CD4-positive, CD25-positive, alpha-beta regulatory T cell (primary cell): Measurements from ENCODE around the gene PLBD1. TPM values are rescaled to one million over a fixed set of nuclear protein-coding genes. Genes with fewer than 3 reads are reported as not detected.

Source experiments
- ATAC-seq, 2 donors: fragments of 150-1000 bp; cut with Tn5 transposase; one replicate each; pipeline ENCODE4 v1.10.0; 2021; ENCODE audit warnings: low read depth in 2 of 2, moderate number of reproducible peaks in 2 of 2, moderate library complexity in 1 of 2
- DNase-seq, 3 donors: peaks; one replicate each; pipeline versions ENCODE4 v3.0.0 to v3.0.0-alpha.2; 2012 to 2022; ENCODE audit warnings: mixed read lengths in 1 of 3
- H3K27ac ChIP-seq: one replicate; pipeline ENCODE4 v1.7.0; 2013; ENCODE audit warnings: mild to moderate bottlenecking, low read length; ENCODE audit not compliant: insufficient read depth, poor library complexity, severe bottlenecking
- H3K27me3 ChIP-seq: one replicate; pipeline ENCODE4 v1.7.0; 2013; ENCODE audit warnings: low read length; ENCODE audit not compliant: control insufficient read depth, insufficient read depth
- H3K36me3 ChIP-seq: one replicate; pipeline ENCODE4 v1.7.0; 2013; ENCODE audit warnings: mild to moderate bottlenecking, low read length, moderate library complexity; ENCODE audit not compliant: control insufficient read depth, insufficient read depth
- H3K4me1 ChIP-seq: 2 replicates; pipeline ENCODE4 v1.7.0; 2013; ENCODE audit warnings: mild to moderate bottlenecking, low read length; ENCODE audit not compliant: insufficient read depth, control insufficient read depth, poor library complexity, severe bottlenecking
- H3K4me3 ChIP-seq: one replicate; pipeline ENCODE4 v1.7.0; 2013; ENCODE audit warnings: low read depth, mild to moderate bottlenecking, low read length, moderate library complexity
- H3K9me3 ChIP-seq, 2 experiments: 1 replicate in 1 of 2; 2 replicates in 1 of 2; pipeline ENCODE4 v1.7.0; 2013; ENCODE audit warnings: low read length in 2 of 2, mild to moderate bottlenecking in 1 of 2, moderate library complexity in 1 of 2; ENCODE audit not compliant: control insufficient read depth in 2 of 2
- H3K27ac Mint-ChIP-seq, 3 donors: one replicate each; pipeline ENCODE4 v1.8.0; 2020 to 2022; ENCODE audit warnings: mild to moderate bottlenecking in 3 of 3, mixed read lengths in 3 of 3, moderate library complexity in 2 of 3
- H3K27me3 Mint-ChIP-seq: one replicate; pipeline ENCODE4 v1.8.0; 2022; ENCODE audit warnings: mild to moderate bottlenecking, mixed read lengths
- H3K36me3 Mint-ChIP-seq: one replicate; pipeline ENCODE4 v1.8.0; 2020; ENCODE audit warnings: mixed read lengths
- H3K4me1 Mint-ChIP-seq, 4 donors: one replicate each; pipeline ENCODE4 v1.8.0; 2020 to 2022; ENCODE audit warnings: mixed read lengths in 4 of 4, mild to moderate bottlenecking in 1 of 4
- H3K4me3 Mint-ChIP-seq, 4 donors: one replicate each; pipeline ENCODE4 v1.8.0; 2020 to 2022; ENCODE audit warnings: mild to moderate bottlenecking in 4 of 4, mixed read lengths in 4 of 4, moderate library complexity in 3 of 4
- H3K9me3 Mint-ChIP-seq, 7 donors: one replicate each; pipeline ENCODE4 v1.8.0; 2020 to 2022; ENCODE audit warnings: mixed read lengths in 7 of 7, mild to moderate bottlenecking in 3 of 7, moderate library complexity in 2 of 7
- polyA plus RNA-seq, 4 donors: library from polyadenylated mRNA; unstranded; fragments of 300-500 nt; fragmentation: Illumina TruSeq; gene quantifications; one replicate each; pipeline ENCODE4 v1.2.3, GENCODE V29; 2021
- total RNA-seq: library from RNA; stranded (reverse); gene quantifications from one replicate; pipeline ENCODE4 v1.2.3, GENCODE V29; 2022

The PLBD1 gene
- total and polyA plus RNA-seq, 5 donors from 2014 or later, result 0.15 to 1.2 (median 0.39) TPM; not detected in 1

DNA sequence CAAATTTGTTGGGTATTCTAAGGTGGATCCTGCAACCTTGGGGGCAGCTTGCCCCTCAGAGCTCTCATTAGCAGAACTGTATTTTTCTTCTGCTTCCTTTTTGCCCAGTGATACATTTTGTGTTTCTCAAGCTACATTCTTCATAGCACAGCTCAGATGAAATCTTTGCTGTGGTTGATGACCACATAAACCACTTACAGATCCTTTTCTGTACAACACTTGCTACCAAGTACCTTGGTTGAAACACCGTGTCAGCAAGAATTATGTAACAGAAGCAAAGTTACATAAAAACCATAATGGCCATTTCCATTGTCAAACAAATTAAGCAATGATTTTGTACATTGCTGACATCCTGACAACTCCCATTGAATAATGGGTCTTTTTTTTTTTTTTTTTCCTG lies 9.7 kb upstream of the PLBD1 start:
- ATAC-seq (no peak), DNase-seq (peak in 2 of 3 donors; percentile 18 to 29)
- peaks cover 3% of the 10 kb centered on the region for H3K27me3 ChIP-seq
- H3K4me1 ChIP-seq, result no peaks in the 10 kb centered on the region
- no peaks in the 10 kb centered on the region for H3K36me3 Mint-ChIP-seq
- H3K27me3 Mint-ChIP-seq, result peaks cover 10% of the 10 kb centered on the region
- no peak overlapping the region for H3K27ac ChIP-seq
- peaks cover 3 to 7% (median 6%) of the 10 kb centered on the region in 4 donors for H3K4me1 Mint-ChIP-seq
- peak overlapping the region in 1 of 4 donors; percentile 18 for H3K4me3 Mint-ChIP-seq
- H3K4me3 ChIP-seq, result no peak overlapping the region
- peak overlapping the region in 1 of 3 donors; percentile 2 for H3K27ac Mint-ChIP-seq
- H3K9me3 Mint-ChIP-seq, result peaks cover 0 to 1% (median 0%) of the 10 kb centered on the region in 7 donors
- no peaks in the 10 kb centered on the region for H3K9me3 ChIP-seq
- H3K36me3 ChIP-seq, result no peaks in the 10 kb centered on the region

DNA sequence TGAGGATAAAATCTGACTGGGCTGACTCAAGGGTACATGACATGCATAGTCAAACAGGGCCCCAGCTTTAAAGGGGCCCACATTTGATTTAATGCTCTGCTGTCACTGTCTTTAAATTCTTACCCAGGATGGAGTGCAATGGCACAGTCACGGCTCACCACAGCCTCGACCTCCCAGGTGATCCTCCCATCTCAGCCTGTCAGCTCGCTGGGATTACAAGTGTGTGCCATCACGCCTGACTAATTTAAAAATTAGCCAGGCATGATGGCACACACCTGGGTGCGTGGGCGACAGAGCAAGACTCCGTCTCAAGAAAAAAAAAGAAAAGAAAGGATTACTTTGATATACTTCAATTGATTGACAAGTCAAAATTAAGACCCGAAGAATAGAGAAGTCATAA lies 9.2 kb upstream of the PLBD1 start:
- ATAC-seq (no peak), DNase-seq (no peak)
- Histone ChIP-seq H3K4me1 (no peaks in the 10 kb centered on the region), H3K27me3 (peaks cover 3% of the 10 kb centered on the region), H3K9me3 (no peaks in the 10 kb centered on the region), H3K36me3 (no peaks in the 10 kb centered on the region), H3K4me3 (no peak overlapping the region), H3K27ac (no peak overlapping the region)
- Mint-ChIP-seq H3K36me3 (no peaks in the 10 kb centered on the region), H3K27ac (peak overlapping the region in 1 of 3 donors; percentile 70), H3K9me3 (peaks cover 0 to 1% (median 0%) of the 10 kb centered on the region in 7 donors), H3K27me3 (peaks cover 13% of the 10 kb centered on the region), H3K4me3 (peak overlapping the region in 1 of 4 donors; percentile 18), H3K4me1 (peaks cover 3 to 7% (median 6%) of the 10 kb centered on the region in 4 donors)

GRCh38 chr12:14575585-14575984 lies 7.9 kb upstream of the PLBD1 start:
- H3K27ac ChIP-seq, result no peak overlapping the region
- no peak for DNase-seq
- no peak for ATAC-seq
- H3K36me3 ChIP-seq, result no peaks in the 10 kb centered on the region
- H3K27me3 ChIP-seq, result peaks cover 4% of the 10 kb centered on the region
- Mint-ChIP-seq H3K36me3 (no peaks in the 10 kb centered on the region), H3K4me1 (peaks cover 3 to 7% (median 6%) of the 10 kb centered on the region in 4 donors), H3K27me3 (peaks cover 20% of the 10 kb centered on the region), H3K4me3 (no peak overlapping the region), H3K27ac (no peak overlapping the region), H3K9me3 (peaks cover 0 to 2% (median 0%) of the 10 kb centered on the region in 7 donors)
- no peaks in the 10 kb centered on the region for H3K9me3 ChIP-seq
- no peaks in the 10 kb centered on the region for H3K4me1 ChIP-seq
- H3K4me3 ChIP-seq, result no peak overlapping the region

GRCh38 chr12:14573118-14573517 lies 5.4 kb upstream of the PLBD1 start:
- DNase-seq (no peak), ATAC-seq (no peak)
- Mint-ChIP-seq H3K9me3 (peaks cover 0 to 4% (median 0%) of the 10 kb centered on the region in 7 donors), H3K4me1 (peaks cover 5 to 10% (median 7%) of the 10 kb centered on the region in 4 donors), H3K27ac (no peak overlapping the region), H3K4me3 (no peak overlapping the region), H3K36me3 (no peaks in the 10 kb centered on the region), H3K27me3 (peaks cover 35% of the 10 kb centered on the region)
- Histone ChIP-seq H3K27me3 (peaks cover 4% of the 10 kb centered on the region), H3K9me3 (no peaks in the 10 kb centered on the region), H3K36me3 (no peaks in the 10 kb centered on the region), H3K4me3 (no peak overlapping the region), H3K27ac (no peak overlapping the region), H3K4me1 (no peaks in the 10 kb centered on the region)

DNA sequence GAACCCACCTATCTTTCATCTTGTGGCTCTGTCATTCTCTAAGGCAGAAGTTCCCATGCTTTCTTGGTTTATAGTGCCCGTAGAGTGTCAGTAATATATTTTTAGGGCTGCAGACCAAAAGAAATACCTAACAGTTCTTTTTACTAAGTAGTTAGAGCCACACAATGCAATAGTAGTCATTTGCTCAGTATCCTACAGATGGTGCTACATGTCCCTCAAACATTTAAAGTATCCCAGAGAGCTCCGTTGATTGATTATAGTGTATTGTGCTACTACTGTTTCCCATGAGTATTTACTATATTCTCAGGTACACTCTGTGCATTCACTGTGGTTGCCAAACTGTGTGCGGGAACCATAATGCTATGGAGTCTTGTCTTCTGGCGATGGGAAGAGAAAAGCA lies 4.7 kb upstream of the PLBD1 start:
- Mint-ChIP-seq H3K4me1 (peaks cover 6 to 12% (median 8%) of the 10 kb centered on the region in 4 donors), H3K27ac (no peak overlapping the region), H3K4me3 (no peak overlapping the region), H3K9me3 (peaks cover 0 to 4% (median 0%) of the 10 kb centered on the region in 7 donors), H3K27me3 (peaks cover 38% of the 10 kb centered on the region), H3K36me3 (no peaks in the 10 kb centered on the region)
- no peak overlapping the region for H3K27ac ChIP-seq
- H3K4me3 ChIP-seq, result no peak overlapping the region
- H3K36me3 ChIP-seq, result no peaks in the 10 kb centered on the region
- no peak for DNase-seq
- ATAC-seq, result no peak
- no peaks in the 10 kb centered on the region for H3K9me3 ChIP-seq
- H3K4me1 ChIP-seq, result peaks cover 5% of the 10 kb centered on the region
- peaks cover 4% of the 10 kb centered on the region for H3K27me3 ChIP-seq

DNA sequence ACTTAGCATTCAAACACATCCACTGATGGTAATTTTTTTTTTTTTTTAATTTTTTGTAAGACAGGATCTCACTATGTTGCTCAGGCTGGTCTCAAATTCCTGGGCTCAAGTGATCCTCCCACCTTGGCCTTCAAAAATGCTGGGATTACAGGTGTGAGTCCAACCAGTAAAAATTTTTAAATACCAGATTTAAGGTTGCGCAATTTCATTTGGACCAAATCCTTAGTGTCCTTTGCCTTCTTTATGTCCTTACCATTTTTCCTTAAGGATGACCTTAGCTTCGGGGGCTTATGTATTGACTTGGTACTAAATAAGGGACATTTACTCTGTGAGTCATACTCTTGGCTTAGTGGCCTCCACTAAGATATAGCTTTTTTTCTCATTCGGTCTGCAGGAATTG lies 4.1 kb upstream of the PLBD1 start:
- Histone ChIP-seq H3K27ac (no peak overlapping the region), H3K36me3 (no peaks in the 10 kb centered on the region), H3K27me3 (peaks cover 4% of the 10 kb centered on the region), H3K4me3 (no peak overlapping the region), H3K9me3 (no peaks in the 10 kb centered on the region), H3K4me1 (peaks cover 5% of the 10 kb centered on the region)
- peaks cover 0 to 7% (median 6%) of the 10 kb centered on the region in 4 donors for H3K4me1 Mint-ChIP-seq
- H3K27me3 Mint-ChIP-seq, result peaks cover 43% of the 10 kb centered on the region
- DNase-seq (no peak), ATAC-seq (no peak)
- H3K9me3 Mint-ChIP-seq, result peaks cover 0 to 4% (median 0%) of the 10 kb centered on the region in 7 donors
- no peaks in the 10 kb centered on the region for H3K36me3 Mint-ChIP-seq
- no peak overlapping the region for H3K4me3 Mint-ChIP-seq
- H3K27ac Mint-ChIP-seq, result no peak overlapping the region

DNA sequence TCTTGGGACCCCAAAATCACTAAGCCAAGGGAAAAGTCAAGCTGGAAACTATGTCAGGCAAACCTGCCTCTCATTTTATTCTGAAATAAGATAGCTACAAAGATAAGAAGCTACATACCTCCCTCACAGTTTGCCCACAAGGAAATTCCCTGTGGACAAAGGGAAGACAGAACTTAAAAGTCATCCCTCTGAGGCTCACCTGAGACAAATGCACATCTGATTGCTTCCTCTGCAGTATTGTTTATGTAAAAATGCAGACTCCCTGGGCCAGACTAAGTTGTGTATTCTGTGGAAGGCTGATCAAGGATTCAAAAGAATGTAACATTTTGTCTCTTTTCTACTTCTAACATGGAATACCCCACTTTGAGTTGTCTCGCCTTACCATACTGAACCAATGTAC lies 2.5 kb upstream of the PLBD1 start:
- Mint-ChIP-seq H3K27me3 (peaks cover 50% of the 10 kb centered on the region), H3K4me3 (no peak overlapping the region), H3K27ac (no peak overlapping the region), H3K36me3 (no peaks in the 10 kb centered on the region), H3K9me3 (peaks cover 0 to 3% (median 0%) of the 10 kb centered on the region in 7 donors), H3K4me1 (peaks cover 0 to 8% (median 5%) of the 10 kb centered on the region in 4 donors)
- ATAC-seq (no peak), DNase-seq (no peak)
- Histone ChIP-seq H3K36me3 (no peaks in the 10 kb centered on the region), H3K4me3 (no peak overlapping the region), H3K27me3 (peaks cover 8% of the 10 kb centered on the region), H3K27ac (no peak overlapping the region), H3K4me1 (peaks cover 5% of the 10 kb centered on the region), H3K9me3 (no peaks in the 10 kb centered on the region)

- Mint-ChIP-seq H3K4me3 (no peak overlapping the region), H3K4me1 (peaks cover 0 to 8% (median 4%) of the 10 kb centered on the region in 4 donors), H3K9me3 (peaks cover 0 to 1% (median 0%) of the 10 kb centered on the region in 7 donors), H3K27ac (no peak overlapping the region), H3K36me3 (no peaks in the 10 kb centered on the region), H3K27me3 (peaks cover 33% of the 10 kb centered on the region)
- Histone ChIP-seq H3K27ac (no peak overlapping the region), H3K4me1 (peaks cover 5% of the 10 kb centered on the region), H3K27me3 (peaks cover 5% of the 10 kb centered on the region), H3K9me3 (no peaks in the 10 kb centered on the region), H3K4me3 (no peak overlapping the region), H3K36me3 (no peaks in the 10 kb centered on the region)
- ATAC-seq (no peak), DNase-seq (no peak)
Measured at GRCh38 chr12:14564336-14564959, 3.2 kb downstream of the PLBD1 start.
